ENCODE measurements around the gene TMEM45A.

The TMEM45A gene

GRCh38 chr3:100584101-100584660, 91.8 kb downstream of the TMEM45A start:
- CTCF ChIA-PET, result interaction anchor here (1.3 kb wide), 1 partner anchor 121 kb away, joined by 5 read pairs; no protein-coding TSS in a partner anchor
- TF ChIP-seq CTBP1 (IDR thresholded peaks at IDR 0.05; ENCODE audit: borderline replicate concordance), result no peak
- TF ChIP-seq PKNOX1 (IDR thresholded peaks at IDR 0.05), result no peak
- TF ChIP-seq LEF1 (IDR thresholded peaks at IDR 0.05; ENCODE audit: borderline replicate concordance), result no peak
- TF ChIP-seq FOXA1 (IDR thresholded peaks at IDR 0.05), result no peak
- no peak for TF ChIP-seq L3MBTL2 (conservative IDR thresholded peaks at IDR 0.05)
- no peak for TF ChIP-seq NFRKB (IDR thresholded peaks at IDR 0.05)
- TF ChIP-seq FOXM1 (IDR thresholded peaks at IDR 0.05; ENCODE audit: borderline replicate concordance), result no peak
- TF ChIP-seq SP1 (IDR thresholded peaks at IDR 0.05), result no peak
- TF ChIP-seq ZNF384 (IDR thresholded peaks at IDR 0.05), result no peak
- TF ChIP-seq ELF4 (IDR thresholded peaks at IDR 0.05), result no peak
- DNase-seq (ENCODE audit: extremely low spot score), result no peak
- POLR2A ChIA-PET, result no interaction called here

- CTCF ChIA-PET, result no interaction called here
- no peak for TF ChIP-seq LEF1 (IDR thresholded peaks at IDR 0.05; ENCODE audit: borderline replicate concordance)
- no peak for TF ChIP-seq ZNF384 (IDR thresholded peaks at IDR 0.05)
- DNase-seq (ENCODE audit: extremely low spot score), result no peak
- POLR2A ChIA-PET, result interaction anchor here (0.6 kb wide), 1 partner anchor 122 kb away, joined by 3 read pairs; no protein-coding TSS in a partner anchor
Measured at GRCh38 chr3:100586832-100587231, 94.4 kb downstream of the TMEM45A start.

GRCh38 chr3:100588251-100588650, 95.8 kb downstream of the TMEM45A start:
- DNase-seq (ENCODE audit: extremely low spot score), result no peak
- CTCF ChIA-PET, result interaction anchor here (2.5 kb wide), 1 partner anchor 125 kb away, joined by 33 read pairs; no protein-coding TSS in a partner anchor
- POLR2A ChIA-PET, result no interaction called here
- TF ChIP-seq FOXK2 (IDR thresholded peaks at IDR 0.05) (no peak), PKNOX1 (IDR thresholded peaks at IDR 0.05) (no peak), TARDBP (IDR thresholded peaks at IDR 0.05) (no peak), ARNT (IDR thresholded peaks at IDR 0.05) (no peak)

GRCh38 chr3:100590114-100590839, 97.9 kb downstream of the TMEM45A start:
- ChIA-PET CTCF (interaction anchor here (0.6 to 2.5 kb wide), 7 partner anchors 10 to 1586 kb away, joined by 3 to 33 read pairs (median 4); no protein-coding TSS in a partner anchor), POLR2A (no interaction called here)
- DNase-seq (ENCODE audit: extremely low spot score), result peak; percentile 77
- no peak for TF ChIP-seq FOXM1 (IDR thresholded peaks at IDR 0.05; ENCODE audit: borderline replicate concordance)
- no peak for TF ChIP-seq NFRKB (IDR thresholded peaks at IDR 0.05)
- TF ChIP-seq FOXK2 (IDR thresholded peaks at IDR 0.05), result no peak

- no peak for TF ChIP-seq PKNOX1 (IDR thresholded peaks at IDR 0.05)
- TF ChIP-seq NFRKB (IDR thresholded peaks at IDR 0.05), result no peak
- no peak for TF ChIP-seq LEF1 (IDR thresholded peaks at IDR 0.05; ENCODE audit: borderline replicate concordance)
- no peak for TF ChIP-seq BHLHE40 (IDR thresholded peaks at IDR 0.05; ENCODE audit: borderline replicate concordance)
- TF ChIP-seq SP1 (IDR thresholded peaks at IDR 0.05), result no peak
- TF ChIP-seq ARNT (IDR thresholded peaks at IDR 0.05), result no peak
- no peak for TF ChIP-seq FOXK2 (IDR thresholded peaks at IDR 0.05)
- no peak for TF ChIP-seq CTBP1 (IDR thresholded peaks at IDR 0.05; ENCODE audit: borderline replicate concordance)
- no peak for TF ChIP-seq ZNF384 (IDR thresholded peaks at IDR 0.05)
- TF ChIP-seq SUZ12 (IDR thresholded peaks at IDR 0.05), result no peak
- no peak for TF ChIP-seq FOXM1 (IDR thresholded peaks at IDR 0.05; ENCODE audit: borderline replicate concordance)
- TF ChIP-seq ELF4 (IDR thresholded peaks at IDR 0.05), result no peak
- no peak for TF ChIP-seq FOXA1 (IDR thresholded peaks at IDR 0.05)
- ChIA-PET CTCF (interaction anchor here (0.6 to 1.9 kb wide), 6 partner anchors 10 to 1585 kb away, joined by 3 to 19 read pairs (median 3); no protein-coding TSS in a partner anchor), POLR2A (no interaction called here)
- DNase-seq (ENCODE audit: extremely low spot score), result no peak
Measured at GRCh38 chr3:100590840-100591147, 98.4 kb downstream of the TMEM45A start.

- POLR2A ChIA-PET, result interaction anchor here (0.6 kb wide), 1 partner anchor 205 kb away, joined by 3 read pairs; no protein-coding TSS in a partner anchor
- TF ChIP-seq ZNF384 (IDR thresholded peaks at IDR 0.05), result no peak
- no peak for TF ChIP-seq CTBP1 (IDR thresholded peaks at IDR 0.05; ENCODE audit: borderline replicate concordance)
- no peak for TF ChIP-seq NFRKB (IDR thresholded peaks at IDR 0.05)
- TF ChIP-seq SP1 (IDR thresholded peaks at IDR 0.05), result no peak
- TF ChIP-seq SUZ12 (IDR thresholded peaks at IDR 0.05), result no peak
- TF ChIP-seq ARNT (IDR thresholded peaks at IDR 0.05), result no peak
- TF ChIP-seq FOXK2 (IDR thresholded peaks at IDR 0.05), result no peak
- no peak for TF ChIP-seq TARDBP (IDR thresholded peaks at IDR 0.05)
- no peak for TF ChIP-seq LEF1 (IDR thresholded peaks at IDR 0.05; ENCODE audit: borderline replicate concordance)
- no peak for TF ChIP-seq FOXA1 (IDR thresholded peaks at IDR 0.05)
- no peak for TF ChIP-seq L3MBTL2 (conservative IDR thresholded peaks at IDR 0.05)
- TF ChIP-seq HDGF (IDR thresholded peaks at IDR 0.05; ENCODE audit: borderline replicate concordance), result no peak
- no peak for DNase-seq (ENCODE audit: extremely low spot score)
- CTCF ChIA-PET, result interaction anchor here (0.5 to 1.9 kb wide), 6 partner anchors 10 to 149 kb away, joined by 3 to 19 read pairs (median 3); no protein-coding TSS in a partner anchor
Measured at GRCh38 chr3:100591411-100591810, 99.0 kb downstream of the TMEM45A start.
